ENCODE data around the gene CDK15. TPM values are rescaled to one million over a fixed set of nuclear protein-coding genes. Genes with fewer than 3 reads are reported as not detected.

CDK15 gene
- total RNA-seq, 1 donor from 2014 or later: 0.21 TPM

DNA sequence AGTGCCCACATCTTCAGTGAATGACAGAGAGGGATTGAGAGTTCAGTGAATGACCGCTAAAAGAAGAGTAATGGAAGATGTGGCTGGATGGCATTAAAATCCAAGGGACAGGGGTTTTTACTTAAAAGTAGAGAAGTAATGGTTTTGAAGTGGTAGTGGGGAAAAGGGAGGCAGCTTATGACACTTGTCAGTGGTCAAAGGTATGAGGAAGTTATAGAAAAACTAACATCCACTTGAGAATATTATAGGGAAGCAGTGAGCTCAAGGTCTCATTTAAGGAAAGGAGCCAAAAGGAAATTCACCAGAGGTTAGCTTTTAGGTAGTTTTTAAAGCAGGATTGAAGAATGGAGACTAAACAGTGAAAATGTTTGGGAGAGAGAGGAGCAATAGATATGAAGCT, 24.3 kb downstream of the CDK15 start:
- no peaks in the 10 kb centered on the region for H4K20me1 ChIP-seq (ENCODE audit: low read depth)
- H2AFZ ChIP-seq (replicated peaks): no peak overlapping the region
- no peak for TF ChIP-seq EZH2phosphoT487 (IDR thresholded peaks at IDR 0.05)
- no peak for TF ChIP-seq EZH2 (IDR thresholded peaks at IDR 0.05)
- TF ChIP-seq, protein P1, sequence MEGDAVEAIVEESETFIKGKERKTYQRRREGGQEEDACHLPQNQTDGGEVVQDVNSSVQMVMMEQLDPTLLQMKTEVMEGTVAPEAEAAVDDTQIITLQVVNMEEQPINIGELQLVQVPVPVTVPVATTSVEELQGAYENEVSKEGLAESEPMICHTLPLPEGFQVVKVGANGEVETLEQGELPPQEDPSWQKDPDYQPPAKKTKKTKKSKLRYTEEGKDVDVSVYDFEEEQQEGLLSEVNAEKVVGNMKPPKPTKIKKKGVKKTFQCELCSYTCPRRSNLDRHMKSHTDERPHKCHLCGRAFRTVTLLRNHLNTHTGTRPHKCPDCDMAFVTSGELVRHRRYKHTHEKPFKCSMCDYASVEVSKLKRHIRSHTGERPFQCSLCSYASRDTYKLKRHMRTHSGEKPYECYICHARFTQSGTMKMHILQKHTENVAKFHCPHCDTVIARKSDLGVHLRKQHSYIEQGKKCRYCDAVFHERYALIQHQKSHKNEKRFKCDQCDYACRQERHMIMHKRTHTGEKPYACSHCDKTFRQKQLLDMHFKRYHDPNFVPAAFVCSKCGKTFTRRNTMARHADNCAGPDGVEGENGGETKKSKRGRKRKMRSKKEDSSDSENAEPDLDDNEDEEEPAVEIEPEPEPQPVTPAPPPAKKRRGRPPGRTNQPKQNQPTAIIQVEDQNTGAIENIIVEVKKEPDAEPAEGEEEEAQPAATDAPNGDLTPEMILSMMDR (IDR thresholded peaks at IDR 0.05): no peak

DNA sequence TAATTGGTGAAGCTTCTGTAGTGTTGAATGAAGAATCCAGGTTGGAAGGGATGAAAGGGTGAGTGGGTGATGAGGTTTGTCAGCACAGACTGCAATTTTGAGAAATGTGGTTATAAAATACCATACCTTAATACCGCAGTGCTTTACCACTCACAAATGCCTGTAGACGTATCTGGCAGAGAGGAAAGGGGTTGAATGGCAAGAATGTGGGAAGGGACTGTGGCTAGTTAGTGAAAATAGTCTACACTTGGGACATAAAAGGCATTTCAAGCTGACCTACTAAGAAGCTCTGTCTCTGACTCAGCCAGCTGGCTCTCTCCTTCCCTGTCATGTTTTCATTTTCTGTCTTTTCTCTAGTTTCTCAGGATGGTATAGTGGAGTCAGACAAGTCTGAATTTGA, 25.1 kb downstream of the CDK15 start:
- H3K4me3 ChIP-seq: no peak overlapping the region
- no peaks in the 10 kb centered on the region for H4K20me1 ChIP-seq (ENCODE audit: low read depth)
- no peak overlapping the region for H2AFZ ChIP-seq (replicated peaks)
- no peaks in the 10 kb centered on the region for H3K79me2 ChIP-seq (ENCODE audit: low read depth)
- H3K9ac ChIP-seq: no peak overlapping the region
- H3K4me2 ChIP-seq: no peak overlapping the region
- peaks cover 4% of the 10 kb centered on the region for H3K27me3 Mint-ChIP-seq (ENCODE audit: insufficient read depth, low read depth)
- no peak overlapping the region for H3K27ac ChIP-seq
- no peaks in the 10 kb centered on the region for H3K36me3 Mint-ChIP-seq
- peaks cover 10% of the 10 kb centered on the region for H3K4me1 ChIP-seq
- TF ChIP-seq, protein P1 (IDR thresholded peaks at IDR 0.05): no peak
- no peak for TF ChIP-seq EZH2phosphoT487 (IDR thresholded peaks at IDR 0.05)
- no peak for TF ChIP-seq EZH2 (IDR thresholded peaks at IDR 0.05)
- H3K27me3 ChIP-seq: no peaks in the 10 kb centered on the region
- DNase-seq (ENCODE audit: low spot score): no peak
- no peaks in the 10 kb centered on the region for H3K9me3 Mint-ChIP-seq
- no peak overlapping the region for H3K27ac Mint-ChIP-seq
- peaks cover 22% of the 10 kb centered on the region for H3F3A ChIP-seq (ENCODE audit: low read depth)
- no peak overlapping the region for H3K4me3 Mint-ChIP-seq
- H3K9me3 ChIP-seq (ENCODE audit: low read depth): no peaks in the 10 kb centered on the region
- H3K4me1 Mint-ChIP-seq: no peaks in the 10 kb centered on the region
- H3K36me3 ChIP-seq: no peaks in the 10 kb centered on the region

More for the DNA sequence above, 24.3 kb downstream of the CDK15 start:
- Histone ChIP-seq H3F3A (ENCODE audit: low read depth) (peaks cover 19% of the 10 kb centered on the region), H3K9me3 (ENCODE audit: low read depth) (no peaks in the 10 kb centered on the region), H3K9ac (no peak overlapping the region), H3K4me2 (no peak overlapping the region), H3K27ac (no peak overlapping the region), H3K27me3 (no peaks in the 10 kb centered on the region), H3K36me3 (no peaks in the 10 kb centered on the region), H3K4me3 (no peak overlapping the region), H3K4me1 (peaks cover 10% of the 10 kb centered on the region), H3K79me2 (ENCODE audit: low read depth) (no peaks in the 10 kb centered on the region)
- no peaks in the 10 kb centered on the region for H3K9me3 Mint-ChIP-seq
- no peaks in the 10 kb centered on the region for H3K36me3 Mint-ChIP-seq
- no peak overlapping the region for H3K27ac Mint-ChIP-seq
- no peaks in the 10 kb centered on the region for H3K4me1 Mint-ChIP-seq
- no peak overlapping the region for H3K4me3 Mint-ChIP-seq
- DNase-seq (ENCODE audit: low spot score): no peak
- peaks cover 4% of the 10 kb centered on the region for H3K27me3 Mint-ChIP-seq (ENCODE audit: insufficient read depth, low read depth)

GRCh38 chr2:201833781-201834180, 27.4 kb downstream of the CDK15 start:
- H2AFZ ChIP-seq (replicated peaks): no peak overlapping the region
- H4K20me1 ChIP-seq (ENCODE audit: low read depth): no peaks in the 10 kb centered on the region
- peaks cover 27% of the 10 kb centered on the region for H3F3A ChIP-seq (ENCODE audit: low read depth)
- peaks cover 10% of the 10 kb centered on the region for H3K4me1 ChIP-seq
- Mint-ChIP-seq H3K27ac (no peak overlapping the region), H3K9me3 (no peaks in the 10 kb centered on the region), H3K36me3 (no peaks in the 10 kb centered on the region), H3K4me3 (no peak overlapping the region), H3K4me1 (no peaks in the 10 kb centered on the region), H3K27me3 (ENCODE audit: insufficient read depth, low read depth) (peaks cover 8% of the 10 kb centered on the region)
- peak; percentile 49 for DNase-seq (ENCODE audit: low spot score)
- H3K79me2 ChIP-seq (ENCODE audit: low read depth): no peaks in the 10 kb centered on the region
- no peak overlapping the region for H3K27ac ChIP-seq
- H3K9me3 ChIP-seq (ENCODE audit: low read depth): no peaks in the 10 kb centered on the region
- H3K36me3 ChIP-seq: no peaks in the 10 kb centered on the region
- H3K9ac ChIP-seq: no peak overlapping the region
- TF ChIP-seq EZH2phosphoT487 (IDR thresholded peaks at IDR 0.05): no peak
- TF ChIP-seq EZH2 (IDR thresholded peaks at IDR 0.05): no peak
- TF ChIP-seq, protein P1 (IDR thresholded peaks at IDR 0.05): no peak
- H3K27me3 ChIP-seq: no peaks in the 10 kb centered on the region
- H3K4me2 ChIP-seq: peak overlapping the region; percentile 22
- no peak overlapping the region for H3K4me3 ChIP-seq

All from neural progenitor cell (in vitro differentiated cells).